HG03108 (cell line): ENCODE results near the gene TPM2.

Experiments
- ATAC-seq: cut with Tn5 transposase; IDR thresholded peaks from one replicate; pipeline ENCODE4 v1.9.1; 2021; ENCODE audit warnings: moderate library complexity; ENCODE audit not compliant: unreplicated experiment

Gene TPM2

DNA sequence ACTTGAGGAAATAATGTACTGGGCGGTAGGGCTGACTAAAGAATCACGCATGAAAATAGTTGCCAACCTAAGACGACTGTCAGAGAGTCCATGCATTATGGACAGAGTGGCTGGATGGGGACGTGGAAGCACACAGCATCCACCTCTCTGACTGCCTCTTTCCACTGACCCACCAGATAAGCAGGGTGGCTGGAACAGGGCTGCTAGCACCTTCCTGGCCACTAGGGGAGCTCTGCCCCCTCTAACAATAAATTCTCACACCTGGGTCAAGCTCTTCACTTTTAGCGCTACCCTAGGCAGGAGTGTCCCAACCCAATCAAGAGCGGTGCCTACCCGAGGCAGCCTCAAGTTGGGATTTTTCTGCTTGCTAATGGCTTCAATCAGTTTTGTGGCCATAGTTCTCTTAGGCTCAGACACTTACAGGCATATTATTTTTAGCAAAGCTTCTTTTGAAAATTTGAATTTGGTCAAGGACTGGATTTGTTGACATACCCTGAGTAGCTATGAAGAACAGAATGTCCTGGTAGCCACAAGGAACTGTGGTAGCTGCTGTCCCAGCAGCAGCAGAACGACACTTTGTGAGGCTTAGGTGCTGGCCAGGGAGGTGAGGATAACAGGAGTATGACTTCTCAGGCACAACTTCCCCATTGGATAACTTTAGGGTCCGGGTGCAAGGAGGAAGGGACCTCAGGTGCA lies 6.9 kb upstream of the TPM2 start:
- ATAC-seq, result peak; percentile 85

DNA sequence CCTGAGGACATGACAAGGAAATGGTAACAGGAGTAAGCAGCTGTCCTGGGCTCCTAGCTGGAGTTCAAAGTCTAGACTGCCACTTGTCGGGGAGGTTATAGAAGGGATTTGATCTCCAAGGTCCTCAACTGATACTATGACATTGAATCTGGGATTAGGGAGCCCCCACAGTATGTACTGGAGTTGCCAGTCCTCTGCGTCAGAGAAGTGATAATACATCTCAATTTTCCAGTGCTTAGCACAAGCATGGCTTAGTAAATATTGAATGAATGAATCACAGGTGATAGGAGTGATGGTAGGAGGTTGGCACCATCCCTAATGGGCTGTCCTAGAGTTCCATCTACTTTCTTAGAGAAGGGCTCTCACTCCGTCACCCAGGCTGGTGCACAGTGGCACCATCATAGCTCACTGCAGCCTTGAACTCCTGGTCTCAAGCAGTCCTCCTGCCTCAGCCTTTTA lies 6.2 kb upstream of the TPM2 start:
- ATAC-seq, result no peak

DNA sequence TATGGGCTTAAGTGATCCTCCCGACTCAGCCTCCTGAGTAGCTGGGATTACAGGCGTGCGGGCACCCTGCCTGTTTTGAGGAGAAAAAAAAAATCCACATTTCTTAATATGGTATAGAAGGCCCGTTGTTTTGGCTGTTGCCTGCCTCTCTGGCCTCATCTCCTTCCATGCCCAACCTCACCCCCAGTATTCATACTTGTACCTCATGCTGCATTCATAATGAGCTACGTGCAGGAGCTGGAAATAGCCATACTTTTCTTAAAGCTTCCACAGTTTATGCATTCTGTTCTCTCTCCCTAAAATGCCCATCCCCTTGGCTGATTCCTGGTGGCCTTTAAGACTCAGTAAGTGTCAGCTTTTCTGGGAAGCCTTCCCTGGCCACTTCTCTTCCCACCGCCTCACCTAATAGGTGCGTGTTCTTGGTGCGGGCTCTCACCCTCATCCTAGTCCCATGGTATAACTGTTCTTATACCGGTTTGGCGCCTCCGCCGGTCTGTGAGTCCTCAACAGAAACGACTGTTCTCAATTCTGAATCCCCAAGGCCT lies 2.1 kb upstream of the TPM2 start:
- no peak for ATAC-seq

DNA sequence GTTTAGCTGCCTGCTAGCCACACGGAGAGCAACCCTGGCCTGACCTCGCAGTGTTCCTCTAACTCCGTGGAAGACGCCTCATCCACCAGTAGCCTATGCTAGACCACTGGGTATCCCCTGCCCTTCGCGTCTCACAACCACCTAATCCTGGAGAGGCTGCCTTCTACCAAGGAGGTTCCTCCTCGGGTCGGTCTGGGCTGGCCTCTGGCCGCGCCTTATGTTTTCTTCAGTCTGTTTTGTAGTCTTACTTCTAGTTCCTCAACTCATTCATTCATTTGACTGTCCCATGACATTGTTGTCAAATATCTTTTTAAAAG lies 1.6 kb upstream of the TPM2 start:
- ATAC-seq, result no peak

DNA sequence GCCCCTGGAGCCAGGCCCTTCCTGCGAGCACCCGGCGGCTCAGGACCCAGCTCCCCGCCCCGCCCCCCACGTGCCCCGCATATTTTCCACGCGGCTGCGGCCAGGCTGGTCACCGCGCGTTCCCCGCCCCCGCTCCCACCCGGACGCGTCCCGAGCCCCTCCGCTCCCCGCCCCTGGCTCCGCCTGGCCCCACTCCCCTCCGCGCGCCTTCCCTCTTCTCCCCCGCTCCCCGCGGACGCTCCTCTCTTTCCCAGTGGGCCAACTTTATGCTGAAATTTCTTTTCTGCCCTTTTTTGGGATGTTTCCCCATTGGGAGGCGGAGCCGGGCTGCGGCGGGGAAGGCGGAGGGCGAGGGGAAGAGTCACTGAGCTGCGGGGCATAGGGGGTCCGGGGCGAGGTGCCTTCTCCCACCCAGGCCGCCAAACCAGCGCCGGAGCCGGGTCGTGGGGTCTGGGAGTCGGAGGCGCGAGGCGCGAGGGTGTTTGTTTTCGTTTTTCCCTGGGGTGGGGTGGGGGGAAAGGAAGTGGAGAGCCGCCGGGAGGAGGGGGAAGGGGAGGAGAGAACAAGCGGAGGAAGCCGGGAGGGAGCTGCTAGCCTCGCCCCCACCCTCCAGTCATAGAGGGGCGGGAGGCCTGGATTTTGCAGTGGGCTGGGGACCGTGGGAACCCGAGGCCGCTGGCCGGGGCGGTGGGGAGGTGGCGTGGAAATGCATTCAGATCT lies 1.0 kb upstream of the TPM2 start:
- no peak for ATAC-seq

DNA sequence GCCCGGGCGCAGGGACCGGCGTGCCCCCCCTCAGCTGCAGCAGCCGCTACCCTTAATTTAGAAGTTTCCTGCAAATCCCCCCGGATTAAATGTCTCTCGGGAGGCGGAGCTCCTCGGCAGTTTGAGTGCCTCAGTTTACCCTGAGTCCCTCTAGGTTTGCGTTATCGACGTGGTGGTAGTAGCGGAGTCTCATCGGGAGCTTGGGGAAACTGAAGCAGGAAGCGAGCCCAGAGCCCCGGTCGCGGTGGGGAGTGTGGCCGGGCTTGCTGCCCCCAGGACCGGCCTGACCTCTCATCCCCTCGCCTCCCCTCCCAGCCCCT lies 529 bp upstream of the TPM2 start:
- no peak for ATAC-seq

DNA sequence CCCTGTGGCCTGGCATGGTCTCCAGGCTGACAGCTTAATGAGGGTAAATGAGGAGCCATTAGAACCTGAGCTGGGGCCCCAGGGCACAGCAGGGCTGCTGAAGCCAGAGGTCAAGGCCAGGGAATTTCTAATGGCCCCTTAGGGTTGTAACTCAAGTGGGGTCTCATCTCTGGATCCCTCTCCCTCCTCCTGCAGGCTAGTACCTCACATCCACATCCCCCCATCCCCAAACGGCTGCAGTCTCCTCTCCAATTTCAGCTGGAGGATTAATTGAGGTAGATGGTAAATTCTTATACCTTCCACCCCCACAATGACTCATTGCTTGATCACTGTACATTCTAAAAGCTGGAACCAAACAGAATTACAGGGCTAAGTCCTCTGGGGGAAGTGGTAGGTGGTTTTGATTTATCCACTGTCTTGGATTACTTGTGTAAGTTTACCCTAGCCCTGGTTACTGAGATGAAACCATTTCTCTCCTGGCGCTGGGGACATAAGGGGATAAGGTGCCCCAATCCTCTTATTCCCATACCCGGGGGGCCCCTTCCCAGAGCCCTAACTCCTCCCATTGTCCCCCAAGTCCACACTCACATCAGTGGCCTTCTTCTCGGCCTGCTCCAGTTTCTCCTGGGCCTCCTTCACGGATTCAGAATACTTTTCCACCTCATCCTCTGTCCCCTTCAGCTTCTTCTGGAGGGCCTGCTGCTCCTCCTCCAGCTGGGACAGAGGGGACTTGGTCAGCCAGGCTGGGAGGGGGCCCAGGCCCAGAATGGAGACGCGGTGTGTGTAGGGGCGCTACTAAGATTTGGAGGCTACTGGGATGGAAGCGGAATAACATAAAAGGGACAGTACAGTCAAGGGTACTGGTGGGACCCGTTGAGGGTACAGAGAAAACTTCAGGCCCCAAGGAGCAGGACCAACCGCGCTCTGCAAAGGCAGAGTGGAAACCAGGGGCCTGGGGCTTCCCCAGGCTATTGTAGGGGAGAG lies 875 bp downstream of the TPM2 start:
- ATAC-seq, result no peak

DNA sequence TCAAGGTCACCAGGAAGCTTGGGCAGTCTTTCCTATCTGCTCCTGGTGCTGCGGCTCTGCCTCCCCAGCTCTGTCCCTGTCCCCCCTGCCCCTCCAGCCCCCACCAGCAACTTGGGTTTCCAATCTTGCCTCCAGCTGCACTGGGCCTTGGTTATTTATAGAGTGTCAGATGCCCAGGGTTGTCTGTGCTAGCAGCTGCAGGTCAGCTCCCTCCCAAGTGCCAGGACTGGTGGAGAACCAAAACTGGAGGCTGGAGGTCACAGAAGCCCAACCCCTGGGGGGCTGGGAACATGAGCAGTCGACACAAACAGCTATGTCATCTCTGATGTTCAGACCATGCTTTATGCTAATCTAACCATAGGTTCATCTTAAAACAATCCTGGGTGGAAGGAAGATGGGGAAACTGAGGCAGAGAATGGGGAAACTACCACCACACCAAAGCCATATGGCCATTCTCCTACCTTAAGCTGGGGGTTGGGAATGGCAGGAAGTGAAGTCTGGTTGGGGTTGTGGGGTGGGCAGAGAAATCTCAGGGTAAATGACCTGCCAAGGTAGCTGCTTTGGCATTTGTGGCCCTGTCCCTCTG lies 1.7 kb downstream of the TPM2 start:
- ATAC-seq, result no peak

DNA sequence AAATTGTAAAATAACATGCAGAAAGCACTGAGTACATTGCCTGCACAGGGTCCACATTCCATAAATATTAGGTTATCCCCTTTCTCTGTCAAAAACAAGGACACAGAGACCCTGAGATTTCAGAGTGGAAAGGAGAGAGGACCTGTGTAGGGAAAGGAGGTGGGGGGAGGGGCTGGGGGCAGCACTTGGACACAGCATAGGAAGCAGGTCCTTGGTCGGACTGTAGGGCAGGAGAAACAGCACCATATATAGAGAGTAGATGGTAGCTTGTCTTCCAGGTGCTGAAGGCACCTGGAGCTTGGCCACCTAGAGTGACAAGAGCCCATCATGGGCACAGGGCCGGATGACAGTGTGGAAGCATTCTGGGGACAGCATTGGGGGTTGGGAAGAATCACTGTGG lies 2.4 kb downstream of the TPM2 start:
- ATAC-seq, result no peak

DNA sequence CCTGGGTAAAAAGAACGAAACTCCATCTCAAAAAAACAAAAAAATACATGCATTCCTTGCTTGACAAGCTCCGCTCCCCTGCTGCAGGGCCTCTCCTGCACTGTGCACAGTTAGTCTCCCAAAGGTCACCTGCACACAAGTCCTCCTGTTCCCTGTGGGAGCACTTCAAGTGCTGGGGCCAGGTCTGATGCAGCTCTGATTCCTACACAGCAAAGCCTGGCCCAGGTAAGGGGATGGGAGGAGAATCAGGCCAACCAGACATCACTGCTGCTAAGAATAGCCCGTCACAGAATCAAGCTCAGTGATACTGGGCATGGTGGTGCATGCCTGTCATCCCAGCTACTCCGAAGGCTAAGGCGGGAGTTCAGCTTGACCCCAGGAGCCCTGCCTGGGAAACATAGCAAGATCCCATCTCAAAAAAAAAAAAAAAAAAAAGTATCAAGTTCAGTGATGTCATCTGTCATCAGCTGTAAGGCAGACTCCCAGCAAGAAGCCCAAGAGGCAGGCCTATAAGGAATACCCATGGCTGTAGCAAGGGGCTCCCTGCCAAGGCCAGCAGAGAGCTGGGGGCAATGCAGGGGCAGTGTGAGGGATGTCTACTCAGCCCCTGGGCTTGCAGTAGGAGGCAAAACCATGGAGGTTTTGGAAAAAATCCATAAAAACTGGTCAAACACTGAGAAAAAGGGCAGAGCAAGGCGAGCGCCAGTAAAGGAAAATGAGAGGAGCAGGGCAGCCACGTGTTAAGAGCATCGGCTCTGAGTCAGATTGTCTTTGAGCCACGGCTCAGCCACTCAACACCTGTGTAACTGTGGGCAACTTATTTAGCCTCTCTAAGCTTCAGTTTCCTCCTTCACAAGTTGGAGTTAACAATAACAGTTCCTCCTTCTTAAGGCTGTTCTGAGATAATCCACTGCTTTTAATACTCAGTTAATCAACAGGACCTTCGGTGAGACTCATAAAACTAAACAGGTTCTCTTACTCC lies 3.2 kb downstream of the TPM2 start:
- ATAC-seq, result no peak

DNA sequence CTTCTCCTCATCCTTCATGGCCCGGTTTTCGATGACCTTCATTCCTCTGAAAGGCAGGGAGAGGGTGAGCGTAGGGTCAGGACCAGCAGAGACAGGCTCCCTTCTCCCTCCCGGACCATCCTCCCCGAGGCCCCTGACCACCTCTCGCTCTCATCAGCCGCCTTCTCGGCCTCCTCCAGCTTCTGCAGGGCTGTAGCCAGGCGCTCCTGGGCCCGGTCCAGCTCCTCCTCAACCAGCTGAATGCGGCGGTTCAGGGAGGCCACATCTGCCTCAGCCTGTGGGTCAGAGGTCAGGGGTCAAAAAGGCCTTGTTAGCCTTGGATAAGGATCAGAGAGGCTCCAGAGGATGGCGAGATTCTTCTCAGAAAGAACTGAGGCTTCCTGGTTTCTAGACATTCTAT lies 4.2 kb downstream of the TPM2 start:
- ATAC-seq, result no peak

DNA sequence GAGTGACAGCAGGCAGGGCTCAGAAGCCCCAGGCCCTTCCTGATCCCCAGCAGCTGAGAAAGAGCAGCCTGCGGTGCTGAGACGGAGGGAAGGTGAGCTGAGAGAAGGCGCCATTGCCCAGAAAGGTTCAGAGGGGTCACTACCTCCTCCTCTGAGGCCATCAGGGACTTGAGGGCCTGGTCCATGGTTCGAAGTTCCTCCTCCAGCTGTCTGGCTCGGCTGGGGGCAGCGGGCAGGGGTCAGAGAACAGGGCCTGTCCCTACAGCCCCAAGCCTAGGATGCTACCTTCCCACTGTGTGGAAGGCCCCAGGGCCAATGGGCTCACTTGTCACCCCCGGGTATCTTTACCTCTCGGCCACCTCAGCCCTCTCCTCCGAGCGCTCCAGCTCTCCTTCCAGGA lies 4.8 kb downstream of the TPM2 start:
- ATAC-seq, result no peak

DNA sequence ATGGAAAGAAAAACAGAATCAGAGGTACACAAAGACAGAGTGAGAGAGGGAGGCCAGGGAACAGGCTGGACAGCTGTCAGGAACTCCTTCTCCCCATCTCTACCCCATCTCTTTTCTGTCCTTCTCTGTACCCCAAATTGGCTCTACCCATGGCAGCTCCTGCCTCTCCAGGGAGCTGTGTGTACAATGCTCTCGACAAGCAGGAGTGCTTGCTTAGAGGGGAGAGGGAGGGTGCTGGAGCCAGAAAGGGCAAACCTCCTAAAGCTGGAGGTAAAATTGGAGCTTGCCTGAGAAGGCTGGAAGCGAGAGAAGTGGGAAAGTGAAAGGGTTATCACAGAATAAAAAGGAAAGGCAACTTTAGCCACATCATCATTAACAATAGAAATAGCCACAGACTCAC lies 6.4 kb downstream of the TPM2 start:
- ATAC-seq, result no peak

DNA sequence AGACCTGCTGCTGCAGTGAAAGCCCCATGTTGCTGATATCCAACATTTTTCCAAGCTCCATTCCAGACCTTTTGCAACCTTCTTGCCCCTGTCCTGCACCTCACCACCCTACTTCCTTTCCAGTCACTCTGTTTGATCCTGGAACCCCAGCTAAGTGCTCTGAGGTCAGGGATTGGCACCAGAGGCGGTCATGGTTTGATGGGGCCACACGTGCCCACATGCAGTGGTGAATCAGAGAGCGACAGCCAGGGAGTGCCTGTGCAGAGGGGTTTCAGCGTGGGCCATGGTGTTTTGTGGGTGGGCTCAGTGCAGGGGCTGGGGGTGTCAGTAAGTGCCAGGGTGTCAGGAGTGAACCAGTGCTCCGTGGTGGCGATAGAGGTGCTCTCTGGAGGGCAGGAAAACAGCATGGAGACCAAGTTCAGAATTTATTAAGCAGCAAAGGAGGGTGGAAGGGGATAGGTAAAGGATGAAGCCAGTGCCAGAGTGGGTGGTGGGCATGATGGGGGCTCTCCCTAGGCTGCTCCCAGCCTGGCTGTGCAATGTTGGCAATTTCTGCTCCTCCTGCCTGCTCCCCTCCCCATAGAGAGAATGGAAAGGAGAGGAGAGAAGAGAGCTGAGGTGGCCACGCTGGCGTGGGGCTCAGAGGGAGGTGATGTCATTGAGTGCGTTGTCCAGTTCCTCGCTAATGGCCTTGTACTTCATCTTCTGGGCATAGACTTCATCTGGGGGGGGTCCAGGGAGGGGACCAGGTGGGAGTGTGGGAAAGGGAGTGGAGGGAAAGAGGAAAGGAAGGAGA lies 7.0 kb downstream of the TPM2 start:
- ATAC-seq, result no peak

DNA sequence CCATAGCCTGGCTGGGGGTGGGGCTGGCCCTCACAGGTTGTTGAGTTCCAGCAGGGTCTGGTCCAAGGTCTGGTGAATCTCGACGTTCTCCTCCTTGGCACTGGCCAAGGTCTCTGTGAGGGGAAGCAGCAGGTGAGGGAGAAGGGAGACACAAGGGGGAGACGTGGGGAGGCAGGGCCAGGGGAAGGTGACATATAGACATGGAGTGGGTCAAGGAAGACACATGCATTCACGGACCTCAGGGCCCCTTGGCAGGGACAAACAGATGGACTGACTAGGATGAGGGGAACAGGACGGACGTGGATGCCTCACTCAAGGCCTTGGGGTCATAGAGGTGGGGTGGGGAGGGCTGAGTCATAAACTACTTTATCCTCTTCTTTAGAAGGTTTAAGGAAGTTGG lies 7.7 kb downstream of the TPM2 start:
- ATAC-seq, result no peak

DNA sequence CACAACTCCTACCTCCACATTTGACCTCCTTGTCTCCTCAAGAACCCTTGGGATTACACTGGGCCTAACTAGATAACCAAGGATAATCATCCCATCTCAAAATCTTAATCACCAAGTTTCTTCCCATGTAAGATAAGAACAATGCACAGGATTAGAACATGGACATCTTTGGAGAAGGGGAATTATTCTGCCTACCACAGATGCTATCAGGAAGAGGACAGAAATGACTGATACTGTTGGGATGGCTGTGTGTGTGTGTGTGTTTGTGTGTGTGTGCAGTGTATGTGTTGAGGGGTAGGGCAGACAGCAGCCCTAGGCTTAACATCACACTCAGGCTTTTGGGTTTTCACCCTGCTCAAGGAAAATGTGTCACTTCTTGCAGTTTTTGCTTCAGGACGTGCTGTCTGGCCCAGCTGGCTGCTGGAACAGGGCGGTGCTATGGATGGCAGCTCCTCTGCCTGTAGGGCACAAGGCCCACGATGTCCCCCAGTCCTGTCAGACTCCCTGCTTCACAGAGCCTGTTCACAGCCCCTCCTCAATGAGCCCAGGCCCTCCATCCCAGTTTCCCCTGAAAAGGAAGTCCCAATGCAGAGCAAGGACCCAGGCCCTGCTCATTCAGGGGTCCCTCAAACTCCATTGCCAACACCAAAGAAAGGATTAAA lies 8.3 kb downstream of the TPM2 start:
- ATAC-seq, result no peak

DNA sequence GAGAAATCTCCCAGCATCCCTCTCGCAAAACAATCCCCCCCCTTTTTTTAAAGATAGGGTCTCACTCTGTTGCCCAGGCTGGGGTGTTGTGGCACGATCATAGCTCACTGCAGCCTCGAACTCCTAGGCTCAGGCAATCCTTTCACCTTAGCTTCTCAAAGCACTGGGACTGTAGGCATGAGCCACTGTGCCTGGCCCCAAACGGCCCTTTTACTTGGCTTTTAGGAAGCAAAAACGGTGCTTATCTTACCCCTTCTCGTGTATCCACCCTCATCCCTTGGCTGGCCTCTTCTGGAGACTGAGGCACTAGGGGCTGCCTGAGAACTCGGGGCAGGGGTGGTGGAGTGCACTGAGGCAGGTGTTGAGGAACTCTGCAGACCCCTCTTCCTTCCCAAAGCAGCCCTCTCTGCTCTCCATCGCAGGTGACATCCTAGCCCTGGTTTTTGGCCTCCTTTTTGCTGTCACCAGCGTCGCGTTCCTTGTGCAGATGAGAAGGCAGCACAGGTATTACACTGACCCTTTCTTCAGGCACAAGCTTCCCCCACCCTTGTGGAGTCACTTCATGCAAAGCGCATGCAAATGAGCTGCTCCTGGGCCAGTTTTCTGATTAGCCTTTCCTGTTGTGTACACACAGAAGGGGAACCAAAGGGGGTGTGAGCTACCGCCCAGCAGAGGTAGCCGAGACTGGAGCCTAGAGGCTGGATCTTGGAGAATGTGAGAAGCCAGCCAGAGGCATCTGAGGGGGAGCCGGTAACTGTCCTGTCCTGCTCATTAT lies 9.2 kb downstream of the TPM2 start:
- ATAC-seq, result no peak

DNA sequence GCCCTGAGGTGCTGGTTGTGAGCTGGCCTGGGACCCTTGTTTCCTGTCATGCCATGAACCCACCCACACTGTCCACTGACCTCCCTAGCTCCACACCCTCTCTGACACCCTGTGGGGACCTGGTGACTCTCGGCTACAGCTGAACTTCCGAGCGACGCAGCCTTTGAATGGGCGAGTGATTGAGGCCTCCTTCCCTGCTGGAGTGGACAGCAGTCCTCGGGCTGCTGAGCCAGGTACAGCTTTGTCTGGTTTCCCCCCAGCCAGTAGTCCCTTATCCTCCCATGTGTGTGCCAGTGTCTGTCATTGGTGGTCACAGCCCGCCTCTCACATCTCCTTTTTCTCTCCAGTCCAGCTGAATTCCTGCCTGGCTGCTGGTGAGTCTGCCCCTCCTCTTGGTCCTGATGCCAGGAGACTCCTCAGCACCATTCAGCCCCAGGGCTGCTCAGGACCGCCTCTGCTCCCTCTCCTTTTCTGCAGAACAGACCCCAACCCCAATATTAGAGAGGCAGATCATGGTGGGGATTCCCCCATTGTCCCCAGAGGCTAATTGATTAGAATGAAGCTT lies 9.9 kb downstream of the TPM2 start:
- ATAC-seq, result no peak
